Spleen (tissue), 11 donors: ENCODE measurements around the gene SEC14L1. TPM values are rescaled to one million over a fixed set of nuclear protein-coding genes. Genes with fewer than 3 reads are reported as not detected.
A peak's percentile ranks its signal among the peaks of the same experiment; 100 is the strongest.

Experiments used
- DNase-seq: peaks from one replicate; pipeline ENCODE4 v3.0.0-alpha.2; 2020
- H3K27ac ChIP-seq, 8 donors: fragments of 200-600 bp; sonication (generic) in 7 of 8; 1 replicate in 4 of 8; 2 replicates in 4 of 8; pipeline versions ENCODE4 v1.5.0 to v1.8.0; 2016 to 2021; ENCODE audit warnings: inconsistent platforms in 4 of 8, mild to moderate bottlenecking in 4 of 8, moderate library complexity in 1 of 8
- H3K27me3 ChIP-seq, 7 donors: fragments of 200-600 bp; sonication (generic) in 6 of 7; replicated peaks in 1 of 7; 1 replicate in 4 of 7; 2 replicates in 3 of 7; pipeline versions ENCODE4 v1.5.0 to v1.8.0; 2016 to 2021; ENCODE audit warnings: inconsistent platforms in 3 of 7, mild to moderate bottlenecking in 1 of 7
- H3K36me3 ChIP-seq, 6 donors: fragments of 200-600 bp; sonication (generic) in 5 of 6; 1 replicate in 4 of 6; 2 replicates in 2 of 6; pipeline versions ENCODE4 v1.5.0 to v1.8.0; 2016 to 2021; ENCODE audit warnings: inconsistent platforms in 2 of 6
- H3K4me1 ChIP-seq, 6 donors: fragments of 200-600 bp; sonication (generic) in 5 of 6; 1 replicate in 3 of 6; 2 replicates in 3 of 6; pipeline versions ENCODE4 v1.5.0 to v1.8.0; 2016 to 2021; ENCODE audit warnings: inconsistent platforms in 3 of 6
- H3K4me3 ChIP-seq, 8 donors: fragments of 200-600 bp; sonication (generic) in 7 of 8; 1 replicate in 4 of 8; 2 replicates in 4 of 8; pipeline versions ENCODE4 v1.5.0 to v1.8.0; 2016 to 2021; ENCODE audit warnings: inconsistent platforms in 4 of 8, mild to moderate bottlenecking in 4 of 8, moderate library complexity in 2 of 8
- H3K9me3 ChIP-seq, 8 donors: fragments of 200-600 bp; sonication (generic) in 7 of 8; 1 replicate in 4 of 8; 2 replicates in 4 of 8; pipeline versions ENCODE4 v1.5.0 to v1.8.0; 2016 to 2021; ENCODE audit warnings: inconsistent platforms in 4 of 8
- CTCF ChIP-seq, 11 experiments: fragments of 200-600 bp in 7 of 11; fragments of 450-650 bp in 4 of 11; sonication (generic) in 4 of 11; IDR thresholded peaks in 8 of 11; conservative IDR thresholded peaks in 3 of 11; 1 replicate in 7 of 11; 2 replicates in 4 of 11; pipeline versions ENCODE4 v1.4.0 to v1.8.0; 2016 to 2021; ENCODE audit warnings: antibody characterized with exemption in 11 of 11, inconsistent platforms in 4 of 11, mild to moderate bottlenecking in 1 of 11
- POLR2A ChIP-seq, 3 donors: fragments of 450-650 bp; IDR thresholded peaks; one replicate each; pipeline ENCODE4 v1.5.1; 2017; ENCODE audit warnings: antibody characterized with exemption in 3 of 3, mild to moderate bottlenecking in 1 of 3
- POLR2AphosphoS5 ChIP-seq, 3 donors: sonication (generic); formaldehyde crosslinking; IDR thresholded peaks; one replicate each; pipeline ENCODE4 v1.5.1; 2017; ENCODE audit warnings: antibody characterized with exemption in 3 of 3
- WGBS, 5 donors: extraction: QIAGEN DNeasy Blood & Tissue Kit in 3 of 5; methylation state at CpG; one replicate each; pipeline versions ENCODE4 v1.1.5 to v1.1.7; 2013 to 2018; 5-methylcytosine and 5-hydroxymethylcytosine counted together
- intact Hi-C: fragments of 100-400 bp; cut with DNase I; formaldehyde crosslinking; loops from one replicate; pipeline ENCODE4 v1.15.0; 2023; ENCODE audit warnings: low total_unique reads
- polyA plus RNA-seq, 3 donors: library from polyadenylated mRNA; stranded (reverse); fragments of 200-250 nt; gene quantifications; one replicate each; pipeline ENCODE4 v1.2.1, GENCODE V29; 2013
- total RNA-seq, 7 donors: library from RNA; depleted of rRNA in 3 of 7; stranded (reverse); fragments of >200 nt in 3 of 7; fragmentation: NEBNext Ultra II Directional in 4 of 7; extraction: Animal tissue kit (Norgen Biotek cat#: 25700) in 4 of 7; gene quantifications; one replicate each; pipeline versions ENCODE4 v1.1.0 to v1.2.1, GENCODE V29; 2016 to 2021
- donor health status: healthy with polysubstance abuse.
- donor health status: DM: no; HTN: no; CAD: no; lungs with moderate emphysema.
- donor health status: DM: no; HTN: no; CAD: no.
- donor health status: Bipolar disorder and iron deficiency.
- donor health status: healthy.
- donor health status: DM: no; HTN: no; CAD: no.
- donor health status: DM: yes; HTN: yes; CAD: no.

Gene SEC14L1
- total and polyA plus RNA-seq, 10 donors: 14.5 to 202 (median 169) TPM

GRCh38 chr17:77174928-77175661 lies 34.3 kb downstream of the SEC14L1 start:
- Histone ChIP-seq H3K4me3 (no peak overlapping the region), H3K4me1 (peaks cover 5 to 79% (median 41%) of the 10 kb centered on the region in 6 donors), H3K27ac (peak overlapping the region in 6 of 8 donors; percentile 42 to 83 (median 56)), H3K36me3 (peaks cover 0 to 60% (median 12%) of the 10 kb centered on the region in 6 donors), H3K27me3 (no peaks in the 10 kb centered on the region), H3K9me3 (peaks cover 10 to 38% (median 32%) of the 10 kb centered on the region in 8 donors)
- WGBS, 5 donors: 82 to 89% (median 86%) methylated on average over 10 of the region's 10 CpGs
- intact Hi-C loops: no loop called here
- no peak for TF ChIP-seq POLR2AphosphoS5 (IDR thresholded peaks at IDR 0.05)
- no peak for DNase-seq

GRCh38 chr17:77177002-77177741 lies 36.4 kb downstream of the SEC14L1 start:
- H3K27ac ChIP-seq: peak overlapping the region in 6 of 8 donors; percentile 23 to 83 (median 56)
- peaks cover 10 to 38% (median 32%) of the 10 kb centered on the region in 8 donors for H3K9me3 ChIP-seq
- peaks cover 23 to 80% (median 54%) of the 10 kb centered on the region in 6 donors for H3K4me1 ChIP-seq
- H3K36me3 ChIP-seq: peaks cover 0 to 56% (median 12%) of the 10 kb centered on the region in 6 donors
- H3K27me3 ChIP-seq: no peaks in the 10 kb centered on the region
- TF ChIP-seq POLR2A (IDR thresholded peaks at IDR 0.05) (no peak), POLR2AphosphoS5 (IDR thresholded peaks at IDR 0.05) (no peak), CTCF (IDR thresholded peaks at IDR 0.05 in 8 of 11, conservative IDR thresholded peaks at IDR 0.05 in 3 of 11) (no peak)
- WGBS, 5 donors: 87 to 96% (median 93%) methylated on average over 3 of the region's 3 CpGs
- intact Hi-C loops: no loop called here
- no peak overlapping the region for H3K4me3 ChIP-seq
- DNase-seq: no peak

- H3K36me3 ChIP-seq: peaks cover 0 to 54% (median 12%) of the 10 kb centered on the region in 6 donors
- TF ChIP-seq POLR2A (IDR thresholded peaks at IDR 0.05): no peak
- TF ChIP-seq POLR2AphosphoS5 (IDR thresholded peaks at IDR 0.05): no peak
- no peaks in the 10 kb centered on the region for H3K27me3 ChIP-seq
- intact Hi-C loops: no loop called here
- H3K4me1 ChIP-seq: peaks cover 27 to 80% (median 58%) of the 10 kb centered on the region in 6 donors
- H3K27ac ChIP-seq: peak overlapping the region in 4 of 8 donors; percentile 0 to 83 (median 42)
- no peak overlapping the region for H3K4me3 ChIP-seq
- 68 to 81% (median 73%) methylated on average over 5 of the region's 5 CpGs for WGBS, 5 donors
- H3K9me3 ChIP-seq: peaks cover 10 to 31% (median 27%) of the 10 kb centered on the region in 8 donors
- no peak for DNase-seq
These were observed 37.3 kb downstream of the SEC14L1 start for GRCh38 chr17:77178050-77178449.

GRCh38 chr17:77178563-77178962 lies 37.8 kb downstream of the SEC14L1 start:
- Histone ChIP-seq H3K36me3 (peaks cover 0 to 52% (median 12%) of the 10 kb centered on the region in 6 donors), H3K9me3 (peaks cover 10 to 26% (median 22%) of the 10 kb centered on the region in 8 donors), H3K27me3 (no peaks in the 10 kb centered on the region), H3K4me1 (peaks cover 32 to 82% (median 61%) of the 10 kb centered on the region in 6 donors), H3K27ac (peak overlapping the region in 4 of 8 donors; percentile 0 to 83 (median 34)), H3K4me3 (no peak overlapping the region)
- 89 to 94% (median 90%) methylated on average over 12 to 14 of the region's 14 CpGs for WGBS, 5 donors
- TF ChIP-seq CTCF (IDR thresholded peaks at IDR 0.05 in 8 of 11, conservative IDR thresholded peaks at IDR 0.05 in 3 of 11) (no peak), POLR2A (IDR thresholded peaks at IDR 0.05) (no peak), POLR2AphosphoS5 (IDR thresholded peaks at IDR 0.05) (peak; percentile 22 to 63 (median 42))
- intact Hi-C loops: no loop called here
- no peak for DNase-seq
